LNCAP (cell line): ENCODE data around the gene SAFB.

Source experiments
- TF ChIP-seq, protein P1 (sequence below): fragments of 450-650 bp; IDR thresholded peaks from 2 replicates; pipeline ENCODE4 v1.5.1; 2017; ENCODE audit warnings: mild to moderate bottlenecking

The SAFB gene

DNA sequence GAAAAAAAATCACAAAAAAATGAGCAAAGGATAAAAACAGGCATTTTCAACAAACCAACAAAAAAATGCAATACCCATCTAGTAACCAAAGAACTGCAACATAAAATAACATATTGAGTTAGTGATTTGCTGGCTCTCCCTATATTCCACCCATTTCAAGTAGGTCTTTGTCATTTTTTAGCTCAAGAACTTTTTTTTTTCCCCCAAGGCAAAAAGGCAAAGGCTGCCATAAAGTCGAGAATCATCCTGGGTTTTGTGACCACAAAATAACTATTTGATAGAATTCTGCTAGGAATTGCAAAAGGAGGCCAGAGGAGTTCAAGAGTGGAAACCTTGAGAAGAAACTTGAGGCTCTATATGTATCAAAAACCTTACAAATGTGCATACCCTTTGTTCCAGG lies 5.8 kb upstream of the SAFB start:
- TF ChIP-seq, protein P1, sequence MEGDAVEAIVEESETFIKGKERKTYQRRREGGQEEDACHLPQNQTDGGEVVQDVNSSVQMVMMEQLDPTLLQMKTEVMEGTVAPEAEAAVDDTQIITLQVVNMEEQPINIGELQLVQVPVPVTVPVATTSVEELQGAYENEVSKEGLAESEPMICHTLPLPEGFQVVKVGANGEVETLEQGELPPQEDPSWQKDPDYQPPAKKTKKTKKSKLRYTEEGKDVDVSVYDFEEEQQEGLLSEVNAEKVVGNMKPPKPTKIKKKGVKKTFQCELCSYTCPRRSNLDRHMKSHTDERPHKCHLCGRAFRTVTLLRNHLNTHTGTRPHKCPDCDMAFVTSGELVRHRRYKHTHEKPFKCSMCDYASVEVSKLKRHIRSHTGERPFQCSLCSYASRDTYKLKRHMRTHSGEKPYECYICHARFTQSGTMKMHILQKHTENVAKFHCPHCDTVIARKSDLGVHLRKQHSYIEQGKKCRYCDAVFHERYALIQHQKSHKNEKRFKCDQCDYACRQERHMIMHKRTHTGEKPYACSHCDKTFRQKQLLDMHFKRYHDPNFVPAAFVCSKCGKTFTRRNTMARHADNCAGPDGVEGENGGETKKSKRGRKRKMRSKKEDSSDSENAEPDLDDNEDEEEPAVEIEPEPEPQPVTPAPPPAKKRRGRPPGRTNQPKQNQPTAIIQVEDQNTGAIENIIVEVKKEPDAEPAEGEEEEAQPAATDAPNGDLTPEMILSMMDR, result no peak

DNA sequence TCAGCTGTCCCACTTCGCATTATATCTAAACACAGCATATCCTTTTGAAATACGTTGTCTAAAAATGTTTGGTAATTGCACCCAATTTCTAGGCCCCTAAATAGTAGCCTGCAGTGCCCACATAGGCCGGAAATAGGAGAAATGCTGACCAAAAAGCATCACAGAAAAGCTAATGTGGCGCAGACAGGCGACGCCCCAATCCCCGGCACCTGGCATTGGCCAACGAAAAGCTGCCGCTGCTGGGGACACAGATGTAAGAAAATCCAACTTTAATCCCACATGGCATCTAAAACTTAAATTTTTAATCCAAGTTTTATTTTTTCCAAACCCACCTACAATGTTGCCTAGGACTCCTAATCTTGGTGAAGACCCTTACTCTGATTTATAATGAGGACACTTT lies 4.3 kb upstream of the SAFB start:
- TF ChIP-seq, protein P1, result no peak

DNA sequence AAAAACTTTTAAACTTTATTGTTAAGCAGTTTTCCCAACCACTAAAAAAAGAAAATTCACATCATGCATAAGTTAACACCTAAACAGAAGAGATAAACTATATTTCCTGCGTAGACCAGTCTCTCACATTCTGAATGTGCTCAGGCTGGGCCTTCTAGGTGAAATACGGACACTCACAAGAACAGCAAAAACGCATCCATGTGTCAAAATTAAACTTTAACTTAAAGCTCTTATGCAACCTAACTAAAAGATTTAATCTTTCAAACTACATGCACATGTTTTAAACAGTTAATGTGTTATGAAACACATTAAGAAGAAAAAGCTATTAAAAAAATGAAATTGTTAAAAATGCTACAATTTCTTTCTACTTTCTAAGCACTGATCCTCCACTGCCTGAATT lies 2.9 kb upstream of the SAFB start:
- TF ChIP-seq, protein P1, result no peak

DNA sequence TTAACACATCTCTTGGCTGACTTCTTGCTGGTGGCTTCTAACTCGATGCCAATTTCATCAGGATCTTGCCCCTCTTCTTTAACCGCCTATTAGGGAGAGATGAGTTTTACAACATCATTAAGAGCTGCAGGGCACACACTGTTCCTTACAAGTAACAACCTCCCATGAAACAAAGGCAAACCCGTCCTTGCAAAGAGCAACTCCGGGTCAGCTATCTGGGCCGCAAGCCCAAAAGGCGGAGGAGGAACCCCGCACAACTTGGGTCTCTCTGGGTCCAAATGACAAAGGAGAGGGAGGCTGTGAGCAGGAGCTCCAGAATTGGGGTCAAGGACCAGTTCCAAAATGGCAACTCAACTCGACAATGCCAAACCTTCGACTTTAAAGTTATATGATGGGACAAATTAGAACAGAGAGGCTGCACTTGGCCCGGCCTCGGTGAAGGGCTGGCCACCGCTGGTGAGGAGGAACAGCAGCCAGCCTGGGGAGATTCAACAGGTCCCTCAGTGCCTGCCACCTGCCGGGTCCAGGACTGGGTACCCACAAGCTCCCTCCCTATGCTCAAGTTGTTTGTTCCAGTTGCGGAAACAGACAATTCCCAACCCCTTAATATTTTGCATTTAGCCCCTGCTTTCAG lies 1.5 kb upstream of the SAFB start:
- TF ChIP-seq, protein P1, result no peak

DNA sequence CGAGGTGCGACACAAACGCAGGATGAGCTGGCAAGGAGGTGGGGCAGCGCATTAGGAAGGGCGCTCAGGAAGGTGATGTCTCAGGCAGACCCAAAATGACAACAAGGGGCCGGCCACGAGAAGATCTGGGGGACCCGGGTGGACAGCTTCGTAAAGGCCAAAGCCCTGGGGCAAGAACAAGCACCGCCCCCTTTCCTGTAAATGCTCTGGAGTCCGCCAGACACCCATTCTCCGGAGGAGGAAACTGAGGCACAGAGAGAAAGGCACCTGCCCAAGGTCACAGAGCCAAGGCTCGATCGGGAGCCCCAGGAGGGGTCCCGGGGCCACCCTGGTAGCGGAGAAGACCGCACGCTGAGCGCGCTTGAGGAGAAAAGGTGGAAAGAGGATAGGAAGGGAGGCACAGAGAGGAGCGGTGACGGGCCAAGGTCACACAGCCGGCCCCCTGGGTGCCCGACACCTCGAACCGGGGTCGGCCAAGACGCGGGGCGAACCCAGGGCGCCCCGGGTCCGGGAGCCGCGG lies 878 bp upstream of the SAFB start:
- TF ChIP-seq, protein P1, result no peak

DNA sequence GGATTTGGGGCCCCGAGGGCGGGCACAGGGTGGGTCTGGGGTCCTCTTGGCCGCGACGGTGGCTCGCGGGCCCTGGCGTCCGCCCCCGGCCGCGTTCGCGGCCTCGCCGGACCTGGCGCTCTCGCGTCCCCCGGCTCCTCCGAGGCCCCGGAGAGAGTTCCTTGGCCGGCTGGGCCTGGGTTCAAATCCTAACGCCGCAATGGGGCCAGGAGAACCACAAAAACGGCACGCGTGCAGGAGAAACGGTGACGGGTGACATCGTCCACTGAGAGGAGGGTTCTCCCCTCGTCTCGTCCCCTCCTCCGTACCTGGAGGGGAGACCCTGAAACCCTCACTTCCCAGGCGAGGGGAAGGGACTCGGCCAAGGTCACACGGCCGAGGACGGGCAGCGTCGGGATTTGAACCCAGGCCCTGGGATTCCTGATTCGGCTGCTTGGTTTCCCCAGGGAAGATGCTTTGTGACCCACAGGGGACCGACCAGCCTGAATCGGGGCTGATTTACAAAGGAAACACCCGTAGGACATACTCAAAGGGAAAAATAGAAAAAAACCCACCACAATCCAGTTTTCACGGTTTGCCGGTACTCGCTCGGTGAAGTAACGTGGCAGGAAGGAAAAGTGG lies 624 bp downstream of the SAFB start:
- TF ChIP-seq, protein P1, result no peak

DNA sequence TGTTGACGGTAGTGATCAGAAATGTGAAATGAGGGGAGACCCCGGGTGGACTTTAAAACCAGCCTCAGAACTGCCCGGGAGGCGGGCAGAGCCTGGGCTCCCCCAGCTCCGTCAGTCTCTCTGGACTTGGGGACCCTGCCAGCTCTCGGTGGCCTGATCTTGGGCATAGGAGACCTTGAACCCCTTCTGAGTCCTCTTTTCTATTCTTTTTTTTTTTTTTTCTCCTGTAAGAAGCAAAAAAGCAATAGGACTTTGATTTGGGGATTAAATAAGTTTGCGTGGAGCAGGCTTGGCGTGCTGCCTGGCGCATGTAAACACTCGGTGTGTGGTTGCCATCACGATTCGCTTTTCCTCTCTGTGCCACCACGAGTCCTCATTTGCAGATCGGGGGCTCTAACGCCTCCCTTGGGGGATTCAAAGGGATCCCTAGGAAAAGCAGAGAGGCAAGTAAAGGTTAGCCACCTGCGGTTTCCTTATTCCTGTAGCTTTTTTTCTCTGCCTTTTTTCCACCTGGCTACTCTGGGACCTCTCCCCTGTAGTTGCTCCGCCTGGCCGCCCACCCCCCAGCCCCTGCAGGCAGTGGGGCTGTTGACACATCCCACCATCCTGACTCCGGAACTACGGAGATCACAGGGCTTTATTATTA lies 1.3 kb downstream of the SAFB start:
- TF ChIP-seq, protein P1, result no peak
